22Rv1 (cell line): ENCODE results near the gene PISD.

Source experiments
- ZFX ChIP-seq: fragments of 450-650 bp; IDR thresholded peaks from 2 replicates; pipeline ENCODE4 v1.6.1; 2017; ENCODE audit warnings: antibody characterized with exemption, borderline replicate concordance
- TF ChIP-seq, protein P1 (sequence below): fragments of 450-650 bp; IDR thresholded peaks from 2 replicates; pipeline ENCODE4 v1.5.1; 2017; ENCODE audit warnings: mild to moderate bottlenecking

DNA sequence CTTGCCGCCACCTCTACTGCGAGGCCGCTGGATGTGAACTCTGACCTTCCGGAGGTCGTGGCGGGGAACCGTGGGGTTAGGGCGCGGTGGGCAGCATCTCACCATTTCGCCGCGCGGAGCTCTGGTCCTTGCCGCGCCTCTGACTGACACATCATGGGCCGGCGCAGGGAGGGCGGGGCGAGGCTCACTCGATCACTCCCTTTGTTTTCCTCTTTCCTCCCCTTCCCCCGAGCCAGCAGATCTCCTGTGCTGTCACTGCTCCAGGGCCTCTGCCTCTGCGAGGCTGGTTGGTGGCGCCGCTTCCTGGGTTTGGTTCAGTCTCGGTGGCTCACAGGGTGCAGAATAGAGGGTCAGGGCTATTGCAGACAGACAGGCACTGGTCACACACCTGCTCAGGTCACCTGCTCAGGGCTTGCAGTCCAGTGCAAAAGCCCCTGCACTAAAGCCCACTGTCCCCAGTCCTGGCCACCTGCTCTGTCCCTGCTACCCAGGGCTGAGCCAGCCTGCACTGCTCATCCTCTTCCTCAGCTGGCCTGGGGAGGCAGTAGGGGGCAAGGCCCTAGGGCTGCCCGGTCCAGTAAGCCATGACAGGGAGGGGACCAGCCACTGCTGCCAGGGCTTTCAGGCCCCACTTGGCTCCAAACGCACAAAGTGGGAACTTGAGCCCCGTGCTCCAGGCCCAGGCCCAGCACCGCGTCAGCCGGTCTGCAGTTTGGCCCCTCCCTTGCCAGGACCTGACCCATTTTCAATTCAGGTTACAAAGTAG lies 36.2 kb downstream of the PISD start:
- TF ChIP-seq, protein P1, sequence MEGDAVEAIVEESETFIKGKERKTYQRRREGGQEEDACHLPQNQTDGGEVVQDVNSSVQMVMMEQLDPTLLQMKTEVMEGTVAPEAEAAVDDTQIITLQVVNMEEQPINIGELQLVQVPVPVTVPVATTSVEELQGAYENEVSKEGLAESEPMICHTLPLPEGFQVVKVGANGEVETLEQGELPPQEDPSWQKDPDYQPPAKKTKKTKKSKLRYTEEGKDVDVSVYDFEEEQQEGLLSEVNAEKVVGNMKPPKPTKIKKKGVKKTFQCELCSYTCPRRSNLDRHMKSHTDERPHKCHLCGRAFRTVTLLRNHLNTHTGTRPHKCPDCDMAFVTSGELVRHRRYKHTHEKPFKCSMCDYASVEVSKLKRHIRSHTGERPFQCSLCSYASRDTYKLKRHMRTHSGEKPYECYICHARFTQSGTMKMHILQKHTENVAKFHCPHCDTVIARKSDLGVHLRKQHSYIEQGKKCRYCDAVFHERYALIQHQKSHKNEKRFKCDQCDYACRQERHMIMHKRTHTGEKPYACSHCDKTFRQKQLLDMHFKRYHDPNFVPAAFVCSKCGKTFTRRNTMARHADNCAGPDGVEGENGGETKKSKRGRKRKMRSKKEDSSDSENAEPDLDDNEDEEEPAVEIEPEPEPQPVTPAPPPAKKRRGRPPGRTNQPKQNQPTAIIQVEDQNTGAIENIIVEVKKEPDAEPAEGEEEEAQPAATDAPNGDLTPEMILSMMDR: no peak
- TF ChIP-seq ZFX: no peak
